SK-N-SH treated with all-trans-retinoic acid at 6 μM for 48 hours (cell line): ENCODE data around the gene RPL21.
A peak's percentile ranks its signal among the peaks of the same experiment; 100 is the strongest.

Source experiments
- ATAC-seq: fragments of 200-7000 bp; cut with Tn5 transposase; 3 replicates; pipeline ENCODE4 v1.9.1; 2020; ENCODE audit warnings: mild to moderate bottlenecking, moderate library complexity
- ARNTL ChIP-seq: fragments of 450-650 bp; formaldehyde crosslinking; IDR thresholded peaks from 2 replicates; pipeline ENCODE4 v1.5.0; 2020; ENCODE audit warnings: low read depth, mild to moderate bottlenecking, moderate library complexity, borderline replicate concordance
- BACH2 ChIP-seq: fragments of 250-450 bp; sonication (Bioruptor Pico); IDR thresholded peaks from 2 replicates; pipeline ENCODE4 v1.9.0; 2021; ENCODE audit warnings: mild to moderate bottlenecking, borderline replicate concordance
- CSRNP3 ChIP-seq: fragments of 250-450 bp; sonication (Bioruptor Pico); IDR thresholded peaks from 2 replicates; pipeline ENCODE4 v1.5.1; 2021; ENCODE audit warnings: mild to moderate bottlenecking, moderate library complexity
- ESRRG ChIP-seq: fragments of 250-450 bp; sonication (Bioruptor Pico); IDR thresholded peaks from 2 replicates; pipeline ENCODE4 v1.6.1; 2021; ENCODE audit warnings: mild to moderate bottlenecking
- GLIS3 ChIP-seq: fragments of 250-450 bp; sonication (Bioruptor Pico); IDR thresholded peaks from 2 replicates; pipeline ENCODE4 v1.5.0; 2020; ENCODE audit warnings: mild to moderate bottlenecking, moderate library complexity
- OSR1 ChIP-seq: fragments of 250-450 bp; sonication (Bioruptor Pico); IDR thresholded peaks from 2 replicates; pipeline ENCODE4 v1.8.0; 2022; ENCODE audit warnings: moderate library complexity, mild to moderate bottlenecking, inconsistent platforms
- PPARA ChIP-seq: fragments of 250-450 bp; sonication (Bioruptor Pico); IDR thresholded peaks from 2 replicates; pipeline ENCODE4 v1.5.0; 2020; ENCODE audit warnings: mild to moderate bottlenecking, borderline replicate concordance
- RARB ChIP-seq: fragments of 250-450 bp; sonication (Bioruptor Pico); IDR thresholded peaks from 2 replicates; pipeline ENCODE4 v1.8.0; 2021; ENCODE audit warnings: mild to moderate bottlenecking, moderate library complexity
- SNAI2 ChIP-seq: fragments of 250-450 bp; sonication (Bioruptor Pico); IDR thresholded peaks from 2 replicates; pipeline ENCODE4 v1.5.0; 2020; ENCODE audit warnings: mild to moderate bottlenecking, moderate library complexity
- TCF4 ChIP-seq: fragments of 250-450 bp; sonication (Bioruptor Pico); IDR thresholded peaks from 2 replicates; pipeline ENCODE4 v1.8.0; 2021; ENCODE audit warnings: mild to moderate bottlenecking, moderate library complexity, borderline replicate concordance
- TOX ChIP-seq: fragments of 250-450 bp; sonication (Bioruptor Pico); IDR thresholded peaks from 2 replicates; pipeline ENCODE4 v1.8.0; 2021; ENCODE audit warnings: mild to moderate bottlenecking, moderate library complexity, borderline replicate concordance
- TSHZ2 ChIP-seq: fragments of 250-450 bp; sonication (Bioruptor Pico); IDR thresholded peaks from 2 replicates; pipeline ENCODE4 v1.5.0; 2020; ENCODE audit warnings: mild to moderate bottlenecking, moderate library complexity
- ZC3H10 ChIP-seq: fragments of 250-450 bp; sonication (Bioruptor Pico); IDR thresholded peaks from 2 replicates; pipeline ENCODE4 v1.5.1; 2021; ENCODE audit warnings: mild to moderate bottlenecking, moderate library complexity
- ZFP30 ChIP-seq: fragments of 450-650 bp; formaldehyde crosslinking; IDR thresholded peaks from 2 replicates; pipeline ENCODE4 v1.5.0; 2022; ENCODE audit warnings: mild to moderate bottlenecking, moderate library complexity
- ZNF565 ChIP-seq: fragments of 450-650 bp; formaldehyde crosslinking; conservative IDR thresholded peaks from 2 replicates; pipeline ENCODE4 v1.5.0; 2020; ENCODE audit warnings: low read depth, mild to moderate bottlenecking, moderate library complexity
- ZNF70 ChIP-seq: fragments of 450-650 bp; formaldehyde crosslinking; IDR thresholded peaks from 2 replicates; pipeline ENCODE4 v1.5.0; 2020; ENCODE audit warnings: mild to moderate bottlenecking, moderate library complexity
- ZNF8 ChIP-seq: fragments of 450-650 bp; formaldehyde crosslinking; IDR thresholded peaks from 2 replicates; pipeline ENCODE4 v1.5.0; 2020; ENCODE audit warnings: mild to moderate bottlenecking, moderate library complexity
- TF ChIP-seq, protein P1 (sequence below): fragments of 250-450 bp; sonication (Bioruptor Pico); IDR thresholded peaks from 2 replicates; pipeline ENCODE4 v1.8.0; 2021; ENCODE audit warnings: low read depth, mild to moderate bottlenecking, moderate library complexity, borderline replicate concordance

Gene RPL21

DNA sequence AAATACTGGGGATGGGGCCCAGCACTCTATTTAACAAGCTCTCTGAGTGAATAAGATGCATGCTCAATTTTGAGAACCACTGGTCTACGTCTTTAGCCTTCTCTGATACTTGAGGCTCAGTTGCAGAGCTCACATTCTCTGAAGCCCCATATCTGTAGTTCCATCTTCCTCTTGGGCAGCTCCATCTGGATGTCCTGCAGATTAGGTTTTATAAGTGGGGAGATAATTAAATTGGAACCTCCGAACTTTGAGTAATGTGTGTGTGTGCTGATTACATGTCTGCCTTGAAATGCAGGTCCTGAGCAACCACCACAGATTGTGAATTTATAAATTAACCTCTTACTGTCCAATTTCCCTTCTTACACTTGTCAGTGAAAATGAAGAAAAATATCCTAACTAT is 12.1 kb downstream of the RPL21 start (continued):
- TF ChIP-seq CSRNP3 (peak; percentile 87), ZNF565 (CRISPR knock-in tag) (no peak), ESRRG (CRISPR knock-in tag) (peak; percentile 81; the same call in 1 of the 2 replicates)

- peak; percentile 49 for ATAC-seq
- TF ChIP-seq ZNF70 (CRISPR knock-in tag), result no peak
These were observed 12.8 kb downstream of the RPL21 start for GRCh38 chr13:27264181-27264580.

DNA sequence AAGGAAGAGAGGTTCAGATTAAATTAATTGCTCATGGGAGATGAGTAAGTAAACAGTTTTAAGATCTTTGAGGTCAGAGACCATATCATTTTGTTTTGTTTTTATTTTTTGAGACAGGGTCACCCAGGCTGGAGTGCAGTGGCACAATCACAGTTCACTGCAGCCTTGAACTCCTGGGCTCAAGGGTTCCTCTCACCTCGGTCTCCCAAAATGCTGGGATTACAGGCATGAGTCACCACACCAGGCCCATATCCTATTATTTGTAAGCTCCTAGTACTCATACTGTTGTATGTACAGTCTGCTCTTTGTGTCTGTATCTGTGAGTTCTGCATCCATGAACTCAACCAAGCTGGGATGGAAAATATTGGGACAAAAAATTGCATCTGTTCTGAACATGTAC is 13.3 kb downstream of the RPL21 start:
- no peak for ATAC-seq
- TF ChIP-seq TCF4 (CRISPR knock-in tag) (no peak), BACH2 (no peak), TOX (CRISPR knock-in tag) (no peak), ZFP30 (no peak), ZNF8 (CRISPR knock-in tag) (no peak), RARB (no peak), PPARA (CRISPR knock-in tag) (no peak)
- TF ChIP-seq, protein P1, sequence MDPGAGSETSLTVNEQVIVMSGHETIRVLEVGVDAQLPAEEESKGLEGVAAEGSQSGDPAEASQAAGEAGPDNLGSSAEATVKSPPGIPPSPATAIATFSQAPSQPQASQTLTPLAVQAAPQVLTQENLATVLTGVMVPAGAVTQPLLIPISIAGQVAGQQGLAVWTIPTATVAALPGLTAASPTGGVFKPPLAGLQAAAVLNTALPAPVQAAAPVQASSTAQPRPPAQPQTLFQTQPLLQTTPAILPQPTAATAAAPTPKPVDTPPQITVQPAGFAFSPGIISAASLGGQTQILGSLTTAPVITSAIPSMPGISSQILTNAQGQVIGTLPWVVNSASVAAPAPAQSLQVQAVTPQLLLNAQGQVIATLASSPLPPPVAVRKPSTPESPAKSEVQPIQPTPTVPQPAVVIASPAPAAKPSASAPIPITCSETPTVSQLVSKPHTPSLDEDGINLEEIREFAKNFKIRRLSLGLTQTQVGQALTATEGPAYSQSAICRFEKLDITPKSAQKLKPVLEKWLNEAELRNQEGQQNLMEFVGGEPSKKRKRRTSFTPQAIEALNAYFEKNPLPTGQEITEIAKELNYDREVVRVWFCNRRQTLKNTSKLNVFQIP (CRISPR knock-in tag), result no peak

- no peak for TF ChIP-seq SNAI2 (CRISPR knock-in tag)
- TF ChIP-seq PPARA (CRISPR knock-in tag), result no peak
- TF ChIP-seq TSHZ2 (CRISPR knock-in tag), result no peak
- TF ChIP-seq ZNF8 (CRISPR knock-in tag), result no peak
- TF ChIP-seq ESRRG (CRISPR knock-in tag), result no peak
- no peak for TF ChIP-seq OSR1 (CRISPR knock-in tag)
- no peak for ATAC-seq
These were observed 15.6 kb downstream of the RPL21 start for GRCh38 chr13:27266917-27267316.

GRCh38 chr13:27267596-27267995 is 16.2 kb downstream of the RPL21 start:
- ATAC-seq, result no peak
- no peak for TF ChIP-seq CSRNP3
- TF ChIP-seq, all 23 proteins: peak for 0

DNA sequence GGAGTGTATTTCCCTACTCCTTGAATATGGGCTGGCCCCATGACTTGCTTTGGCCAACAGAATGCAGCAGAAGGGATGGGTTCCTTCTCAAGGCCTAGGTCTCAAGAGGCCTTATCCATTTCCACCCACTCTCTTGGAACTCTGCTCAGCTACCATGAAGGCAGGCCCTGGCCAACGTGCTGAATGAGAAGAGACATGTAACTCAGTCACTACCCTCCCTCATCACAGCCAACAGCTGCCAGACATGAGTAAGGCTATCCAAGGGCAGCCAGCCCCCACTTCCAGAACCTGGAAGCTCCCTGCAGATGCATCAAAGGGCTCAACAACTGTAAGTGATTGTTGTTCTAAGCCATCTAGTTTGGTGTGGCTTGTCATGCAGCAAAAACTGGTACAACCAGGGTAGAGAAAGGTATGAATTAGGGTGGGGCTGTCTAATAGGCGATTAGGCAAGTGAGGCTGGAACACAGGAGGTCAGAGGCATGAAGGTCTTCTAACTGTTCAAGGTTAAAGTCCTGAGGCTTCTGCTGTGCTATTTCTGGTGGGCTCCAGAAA is 17.8 kb downstream of the RPL21 start:
- ATAC-seq, result no peak
- TF ChIP-seq, protein P1 (CRISPR knock-in tag), result no peak
- no peak for TF ChIP-seq PPARA (CRISPR knock-in tag)
- no peak for TF ChIP-seq ZNF8 (CRISPR knock-in tag)
- no peak for TF ChIP-seq OSR1 (CRISPR knock-in tag)
- TF ChIP-seq GLIS3, result no peak
- TF ChIP-seq CSRNP3, result no peak
- no peak for TF ChIP-seq ZC3H10 (CRISPR knock-in tag)
- TF ChIP-seq ARNTL (CRISPR knock-in tag), result no peak
- TF ChIP-seq ESRRG (CRISPR knock-in tag), result no peak
- TF ChIP-seq ZFP30, result no peak
